GM12872 (cell line): ENCODE measurements around the gene ATXN2.

ENCODE experiments used
- CTCF ChIP-seq: IDR thresholded peaks from 3 replicates; pipeline ENCODE4 v1.5.1; 2011; ENCODE audit warnings: low read depth, mild to moderate bottlenecking, low read length, moderate library complexity; ENCODE audit not compliant: insufficient read depth

ATXN2 gene

DNA sequence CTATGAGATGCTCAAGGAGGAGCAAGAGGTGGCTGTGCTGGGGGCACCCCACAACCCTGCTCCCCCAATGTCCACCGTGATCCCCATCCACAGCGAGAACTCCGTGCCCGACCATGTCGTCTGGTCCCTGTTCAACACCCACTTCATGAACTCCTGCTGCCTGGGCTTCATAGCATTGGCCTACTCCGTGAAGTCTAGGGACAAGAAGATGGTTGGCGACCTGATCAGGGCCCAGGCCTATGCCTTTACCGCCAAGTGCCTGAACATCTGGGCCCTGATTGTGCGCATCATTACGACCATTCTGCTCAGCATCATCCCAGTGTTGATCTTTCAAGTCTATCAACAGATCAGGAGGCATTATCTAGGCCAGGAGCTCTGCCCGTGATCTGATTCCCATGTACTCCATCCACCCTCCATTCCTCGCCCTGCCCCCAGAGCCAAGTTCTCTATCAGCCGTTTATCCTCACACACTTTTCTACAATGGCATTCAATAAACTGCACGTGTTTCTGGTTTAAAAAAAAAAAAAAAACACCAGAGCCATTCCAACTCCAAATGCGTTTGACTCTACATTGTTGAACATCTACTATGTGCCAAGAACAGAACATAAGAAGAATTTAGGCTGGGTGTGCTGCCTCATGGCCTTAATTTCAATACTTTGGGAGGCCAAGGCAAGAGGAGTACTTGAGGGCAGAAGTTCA lies 17.5 kb downstream of the ATXN2 start:
- no peak for TF ChIP-seq CTCF

- no peak for TF ChIP-seq CTCF
These were observed 18.4 kb downstream of the ATXN2 start for GRCh38 chr12:111580737-111581136.

- no peak for TF ChIP-seq CTCF
These were observed 19.0 kb downstream of the ATXN2 start for GRCh38 chr12:111580119-111580425.

GRCh38 chr12:111578971-111579340 lies 20.2 kb downstream of the ATXN2 start:
- no peak for TF ChIP-seq CTCF

DNA sequence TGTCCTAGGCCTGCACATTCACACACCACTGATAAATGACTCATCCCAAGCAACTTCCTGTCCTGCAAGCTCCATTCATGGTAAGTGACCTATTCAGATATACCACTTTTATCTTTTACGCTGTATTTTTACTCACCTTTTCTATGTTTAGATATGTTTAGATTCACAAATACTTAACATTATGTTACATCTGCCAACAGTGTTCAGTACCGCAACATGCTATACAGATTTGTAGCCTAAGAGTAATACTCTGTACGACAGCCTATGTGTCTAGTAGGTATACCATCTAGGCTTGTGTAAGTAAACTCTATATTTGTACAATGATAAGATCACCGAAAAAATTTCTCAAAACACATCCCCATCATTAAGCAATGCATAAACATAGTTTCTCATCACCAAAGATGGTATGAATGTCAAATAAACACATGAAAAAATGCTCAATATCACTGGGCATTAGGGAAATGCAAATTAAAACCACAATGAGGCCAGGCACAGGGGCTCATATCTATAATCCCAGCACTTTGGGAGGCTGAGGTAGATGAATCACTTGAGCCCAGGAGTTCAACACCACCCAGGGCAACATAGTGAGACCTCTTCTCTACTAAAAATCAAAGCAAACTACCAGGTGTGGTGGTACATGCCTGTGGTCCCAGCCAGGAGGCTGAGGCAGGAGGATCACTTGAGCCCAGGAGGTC lies 20.7 kb downstream of the ATXN2 start:
- TF ChIP-seq CTCF: no peak

DNA sequence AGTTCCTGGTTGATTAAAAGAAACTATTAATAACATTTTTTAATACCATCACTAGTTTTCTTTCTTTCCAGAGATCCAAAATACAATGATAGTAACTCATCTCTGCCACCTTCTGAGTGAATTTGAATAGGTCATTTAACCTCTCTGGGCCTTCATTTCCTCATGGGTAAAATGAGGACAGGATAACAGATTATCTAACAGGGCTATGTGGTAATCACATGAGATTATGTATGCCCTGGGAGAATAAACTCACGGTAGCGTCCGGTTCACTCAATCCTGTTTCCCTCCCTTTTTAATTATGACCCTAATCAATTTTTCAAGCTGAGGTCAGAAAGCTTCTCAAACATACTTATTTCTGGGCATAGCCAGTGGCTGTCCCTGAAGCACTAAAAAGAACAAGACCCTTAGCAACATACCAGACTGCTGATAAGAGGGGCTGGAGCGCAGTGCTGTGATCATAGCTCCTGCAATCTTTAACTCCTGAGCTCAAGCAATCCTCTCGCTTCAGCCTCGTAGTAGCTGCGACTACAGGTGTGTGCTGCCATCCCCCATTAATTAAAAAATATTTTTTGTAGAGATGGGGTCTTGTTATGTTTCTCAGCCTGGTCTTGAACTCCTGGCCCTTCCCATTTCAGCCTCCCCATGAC lies 24.2 kb downstream of the ATXN2 start:
- no peak for TF ChIP-seq CTCF

DNA sequence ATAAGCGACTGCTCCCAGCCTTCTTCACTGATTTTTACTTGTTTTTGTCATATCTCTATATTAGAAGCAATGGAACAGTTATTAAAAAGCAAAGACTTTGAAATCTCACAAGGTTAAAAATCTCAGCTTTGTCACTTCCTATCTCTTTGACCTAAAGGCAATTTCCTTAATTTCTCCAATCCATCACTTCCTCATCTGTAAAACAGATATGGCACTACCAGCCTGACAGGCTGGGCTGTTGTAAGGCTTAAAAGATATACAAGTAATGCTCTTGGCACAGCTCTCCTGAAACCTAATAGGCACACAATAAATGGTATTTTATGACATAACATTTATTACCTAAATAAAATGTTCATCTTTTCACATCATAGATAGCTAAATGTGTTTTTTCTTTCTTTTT lies 25.6 kb downstream of the ATXN2 start:
- TF ChIP-seq CTCF: no peak
